A549 (cell line): Measurements from ENCODE around the gene DES. TPM values are rescaled to one million over a fixed set of nuclear protein-coding genes. Genes with fewer than 3 reads are reported as not detected.
A peak's percentile ranks its signal among the peaks of the same experiment; 100 is the strongest.

ENCODE experiments used
- ATAC-seq, 2 experiments: fragments of 200-7000 bp in 1 of 2; fragments of >200 bp in 1 of 2; cut with Nextera tagmentation in 1 of 2; cut with Tn5 transposase in 1 of 2; 3 replicates each; pipeline versions ENCODE4 v1.8.0 to v1.9.1; 2018 to 2020; ENCODE audit warnings: mild to moderate bottlenecking in 1 of 2, moderate library complexity in 1 of 2
- CTCF ChIA-PET: fragments of 300-600 bp; sonication (Branson Sonifier 250); formaldehyde crosslinking; extraction: SDS; loops from one replicate; lab custom pipeline; 2021; ENCODE audit warnings: antibody characterized with exemption, inconsistent platforms; lab: Yijun Ruan, JAX
- POLR2A ChIA-PET: fragments of 350-600 bp; formaldehyde crosslinking; extraction: SDS; loops from one replicate; lab custom pipeline; 2021; ENCODE audit warnings: antibody characterized with exemption, inconsistent platforms; lab: Yijun Ruan, JAX
- DNase-seq, 2 experiments: peaks; one replicate each; pipeline versions ENCODE4 v3.0.0 to v3.0.0-alpha.2; 2011 to 2016; ENCODE audit warnings: low read depth in 1 of 2, low spot score in 1 of 2
- FAIRE-seq: peaks from 2 replicates; lab custom pipeline; 2011; peaks lifted over from hg19 to GRCh38; lab: Jason Lieb, UNC
- H3K27ac ChIP-seq, 2 experiments: fragments of >200 bp; sonication (Bioruptor Twin); formaldehyde crosslinking; 3 replicates each; pipeline ENCODE4 v1.5.1; 2016 to 2017
- H3K4me1 ChIP-seq: fragments of >200 bp; sonication (Bioruptor Twin); formaldehyde crosslinking; 3 replicates; pipeline ENCODE4 v1.6.1; 2016
- H3K4me2 ChIP-seq: fragments of >200 bp; sonication (Bioruptor Twin); formaldehyde crosslinking; 3 replicates; pipeline ENCODE4 v1.6.1; 2016
- H3K4me3 ChIP-seq: fragments of >200 bp; sonication (Bioruptor Twin); formaldehyde crosslinking; 3 replicates; pipeline ENCODE4 v1.5.1; 2016
- H3K9me3 ChIP-seq: fragments of >200 bp; sonication (Bioruptor Twin); formaldehyde crosslinking; 3 replicates; pipeline ENCODE4 v1.6.1; 2016
- BHLHE40 ChIP-seq: IDR thresholded peaks from 2 replicates; pipeline ENCODE4 v1.6.1; 2012; ENCODE audit warnings: low read depth, low read length, inconsistent platforms
- CBX8 ChIP-seq: fragments of 200-600 bp; sonication (generic); IDR thresholded peaks from 2 replicates; pipeline ENCODE4 v1.6.1; 2016
- CHD2 ChIP-seq: fragments of 150-350 bp; IDR thresholded peaks from 2 replicates; pipeline ENCODE4 v1.6.1; 2014; ENCODE audit warnings: low read length; ENCODE audit not compliant: partially characterized antibody
- CHD4 ChIP-seq: fragments of 200-600 bp; sonication (generic); IDR thresholded peaks from 2 replicates; pipeline ENCODE4 v1.6.1; 2016; ENCODE audit warnings: antibody characterized with exemption, mild to moderate bottlenecking, borderline replicate concordance
- EHF ChIP-seq: fragments of 250-450 bp; sonication (Bioruptor Pico); IDR thresholded peaks from 2 replicates; pipeline ENCODE4 v1.5.0; 2020; ENCODE audit warnings: mild to moderate bottlenecking
- ESRRA ChIP-seq: fragments of 150-350 bp; IDR thresholded peaks from 2 replicates; pipeline ENCODE4 v1.6.1; 2014; ENCODE audit warnings: mild to moderate bottlenecking, low read length, borderline replicate concordance
- FOXS1 ChIP-seq: fragments of 250-450 bp; sonication (Bioruptor Pico); IDR thresholded peaks from 2 replicates; pipeline ENCODE4 v1.5.0; 2020; ENCODE audit warnings: mild to moderate bottlenecking, moderate library complexity
- HDAC2 ChIP-seq: fragments of 200-600 bp; sonication (generic); IDR thresholded peaks from 2 replicates; pipeline ENCODE4 v1.6.1; 2016
- HOXA7 ChIP-seq: fragments of 250-450 bp; sonication (Bioruptor Pico); IDR thresholded peaks from 2 replicates; pipeline ENCODE4 v1.5.0; 2020; ENCODE audit warnings: mild to moderate bottlenecking, moderate library complexity
- HOXB5 ChIP-seq: fragments of 250-450 bp; sonication (Bioruptor Pico); IDR thresholded peaks from 2 replicates; pipeline ENCODE4 v1.5.0; 2020; ENCODE audit warnings: mild to moderate bottlenecking, moderate library complexity
- JUN ChIP-seq, 2 experiments: fragments of >200 bp; sonication (Bioruptor Twin); formaldehyde crosslinking; IDR thresholded peaks; 2 replicates in 1 of 2; 3 replicates in 1 of 2; pipeline ENCODE4 v1.6.1; 2016 to 2017
- KDM5A ChIP-seq: fragments of 200-600 bp; sonication (generic); IDR thresholded peaks from 2 replicates; pipeline ENCODE4 v1.6.1; 2016; ENCODE audit warnings: antibody characterized with exemption, mild to moderate bottlenecking
- NFE2L2 ChIP-seq: fragments of 150-350 bp; conservative IDR thresholded peaks from 2 replicates; pipeline ENCODE4 v1.6.1; 2014; ENCODE audit warnings: low read length
- NPAS2 ChIP-seq: fragments of 250-450 bp; sonication (Bioruptor Pico); IDR thresholded peaks from 2 replicates; pipeline ENCODE4 v1.8.0; 2022; ENCODE audit warnings: mild to moderate bottlenecking, moderate library complexity, borderline replicate concordance
- RAD21 ChIP-seq, 2 experiments: fragments of >200 bp in 1 of 2; sonication (Bioruptor Twin) in 1 of 2; formaldehyde crosslinking in 1 of 2; IDR thresholded peaks in 1 of 2; conservative IDR thresholded peaks in 1 of 2; 2 replicates in 1 of 2; 3 replicates in 1 of 2; pipeline ENCODE4 v1.6.1; 2012 to 2018; ENCODE audit warnings: inconsistent platforms in 1 of 2
- RCOR1 ChIP-seq: fragments of 150-350 bp; IDR thresholded peaks from 2 replicates; pipeline ENCODE4 v1.6.1; 2014; ENCODE audit warnings: antibody characterized with exemption, low read length, low read depth
- SMC3 ChIP-seq: fragments of >200 bp; sonication (Bioruptor Twin); formaldehyde crosslinking; IDR thresholded peaks from 3 replicates; pipeline ENCODE4 v1.6.1; 2018; ENCODE audit warnings: inconsistent platforms
- SREBF2 ChIP-seq: fragments of 450-650 bp; IDR thresholded peaks from 2 replicates; pipeline ENCODE4 v1.6.1; 2014; ENCODE audit warnings: mild to moderate bottlenecking, moderate library complexity
- ZC3H11A ChIP-seq: fragments of 450-650 bp; IDR thresholded peaks from 2 replicates; pipeline ENCODE4 v1.6.1; 2014; ENCODE audit warnings: antibody characterized with exemption, mild to moderate bottlenecking
- ZFP36 ChIP-seq: fragments of 450-650 bp; IDR thresholded peaks from 2 replicates; pipeline ENCODE4 v1.6.1; 2014; ENCODE audit warnings: borderline replicate concordance; ENCODE audit not compliant: partially characterized antibody
- WGBS: methylation state at CpG from one replicate; pipeline ENCODE4 v1.1.6; 2017; ENCODE audit errors: missing lambda C conversion rate; 5-methylcytosine and 5-hydroxymethylcytosine counted together
- polyA plus RNA-seq, 4 experiments: library from polyadenylated mRNA; depleted of rRNA in 3 of 4; stranded (reverse); fragments of >200 nt; fragmentation: RNase III in 1 of 4; extraction: RNeasy Plus Mini Kit Qiagen cat#74134 plus additional on column Dnase treatment in 1 of 4; gene quantifications; 2 replicates in 3 of 4; 3 replicates in 1 of 4; pipeline ENCODE4 v1.2.3, GENCODE V29; 2011 to 2017
- TF ChIP-seq, protein P1 (sequence below): IDR thresholded peaks from 2 replicates; pipeline ENCODE4 v1.6.1; 2012; ENCODE audit warnings: low read depth, borderline replicate concordance
- TF ChIP-seq, protein P2 (sequence below): fragments of 250-450 bp; sonication (Bioruptor Pico); IDR thresholded peaks from 2 replicates; pipeline ENCODE4 v1.5.0; 2020; ENCODE audit warnings: low read depth, mild to moderate bottlenecking, moderate library complexity
- TF ChIP-seq, protein P3 (sequence below): fragments of 150-350 bp; IDR thresholded peaks from 2 replicates; pipeline ENCODE4 v1.6.1; 2014; ENCODE audit warnings: low read depth, mild to moderate bottlenecking, low read length
- TF ChIP-seq, protein P4 (sequence below): fragments of 250-450 bp; sonication (Bioruptor Pico); IDR thresholded peaks from 2 replicates; pipeline ENCODE4 v1.5.0; 2021; ENCODE audit warnings: mild to moderate bottlenecking, moderate library complexity, borderline replicate concordance

The DES gene
- polyA plus RNA-seq, 2 of the 4 experiments (the other 2 are of a cell fraction), result 0.06 TPM; not detected in 1

DNA sequence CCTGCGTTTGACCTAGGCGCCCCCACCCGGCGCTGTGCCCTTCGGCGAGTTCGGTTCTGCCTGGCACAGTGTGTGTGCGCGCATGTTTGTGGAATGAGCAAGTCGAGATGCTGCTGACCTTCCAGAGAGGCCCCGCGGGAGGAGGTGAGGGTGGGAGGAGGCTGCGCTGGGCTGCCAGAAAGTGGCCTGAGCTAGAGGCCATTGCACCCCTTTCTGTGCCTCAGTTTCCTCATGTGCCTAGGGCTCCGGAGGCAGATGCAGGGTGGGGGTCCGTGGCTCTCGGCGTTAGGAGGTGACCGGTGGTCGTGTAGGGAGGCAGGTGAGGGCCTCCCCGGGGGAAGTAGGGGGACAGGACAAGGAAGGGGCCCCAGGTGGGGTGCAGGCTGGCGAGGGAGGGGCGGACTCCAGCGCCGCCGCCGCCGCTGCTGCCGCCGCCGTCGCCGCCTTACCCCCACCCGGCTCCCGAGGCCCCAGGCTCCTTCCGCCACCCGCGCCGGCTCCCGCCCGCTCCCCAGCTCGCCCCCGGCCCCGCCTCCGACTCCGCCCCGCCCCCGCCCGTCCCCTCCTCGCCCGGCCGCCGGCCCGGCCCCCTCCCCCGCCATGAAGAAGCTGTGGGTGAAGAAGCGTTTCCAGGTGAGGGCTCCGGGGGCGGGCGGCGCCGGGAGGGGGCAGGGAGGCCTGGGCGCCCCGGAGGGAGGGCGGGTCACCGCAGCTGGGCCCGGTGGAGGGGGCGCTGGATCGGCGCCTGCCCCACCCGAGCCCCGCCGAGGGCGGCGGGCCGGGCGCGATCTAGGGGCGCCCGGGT is 23.5 kb downstream of the DES start:
- CTCF ChIA-PET, result interaction anchor here (1.0 to 89.4 kb wide), 6 partner anchors 14 to 65 kb away, joined by 3 to 3291 read pairs (median 6); partner anchors contain the start of genes ASIC4, CHPF, GMPPA and TMEM198

DNA sequence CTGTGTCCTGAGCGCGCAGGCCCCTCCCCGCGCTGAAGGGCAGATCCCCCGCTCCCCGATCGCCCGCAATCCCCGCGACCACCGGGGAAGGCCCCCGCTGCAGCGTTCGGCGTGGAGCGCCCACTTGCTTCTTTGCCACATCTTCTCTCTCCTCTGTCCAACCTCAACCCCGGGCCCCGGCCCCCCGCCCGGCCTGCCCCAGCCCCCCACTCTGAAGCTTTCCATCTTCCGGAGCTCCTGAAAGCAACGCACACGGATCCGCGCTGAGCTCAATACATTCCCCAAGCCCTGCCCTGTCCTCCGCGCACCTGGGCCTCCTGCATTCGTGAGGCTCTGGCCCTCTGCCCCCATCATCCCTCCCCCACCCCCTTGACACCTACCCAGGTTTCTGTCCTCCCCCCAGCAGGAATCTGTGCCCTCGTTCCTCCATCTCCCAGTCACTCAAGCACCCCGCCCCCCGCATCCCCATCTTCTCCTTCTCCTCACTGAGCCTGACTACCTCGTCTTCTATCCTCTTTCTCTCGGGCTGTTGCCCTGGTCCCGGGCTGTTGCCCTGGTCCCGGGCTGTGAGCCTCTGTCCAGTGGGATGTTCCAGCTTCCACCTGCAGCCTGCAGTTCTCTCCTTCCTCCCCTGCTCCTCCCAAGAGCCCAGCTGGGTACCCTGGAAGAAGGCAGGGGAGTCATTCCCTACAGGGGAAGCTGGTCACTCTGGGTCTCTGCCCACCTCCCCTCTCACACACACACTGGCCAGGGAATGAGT is 24.3 kb downstream of the DES start:
- peak overlapping the region; percentile 97 for H3K4me2 ChIP-seq
- FAIRE-seq, result no peak
- ATAC-seq, result peak in 1 of 2 experiments; percentile 6; a peak in 1 of 6 replicates
- 52% methylated on average over 13 of the region's 35 CpGs for WGBS
- ChIA-PET POLR2A (interaction anchor here (0.8 to 1.4 kb wide), 2 partner anchors 10 to 162 kb away, joined by 4 to 6 read pairs; no protein-coding TSS in a partner anchor), CTCF (interaction anchor here (0.6 to 89.4 kb wide), 5 partner anchors 17 to 164 kb away, joined by 3 to 3291 read pairs (median 3); partner anchors contain the start of genes ASIC4, CHPF, GMPPA and TMEM198)
- peak overlapping the region; percentile 90 for H3K4me3 ChIP-seq
- no peak for DNase-seq
- H3K27ac ChIP-seq, result peak overlapping the region; percentile 81 to 91
- no peak for TF ChIP-seq CBX8
- TF ChIP-seq, protein P1, sequence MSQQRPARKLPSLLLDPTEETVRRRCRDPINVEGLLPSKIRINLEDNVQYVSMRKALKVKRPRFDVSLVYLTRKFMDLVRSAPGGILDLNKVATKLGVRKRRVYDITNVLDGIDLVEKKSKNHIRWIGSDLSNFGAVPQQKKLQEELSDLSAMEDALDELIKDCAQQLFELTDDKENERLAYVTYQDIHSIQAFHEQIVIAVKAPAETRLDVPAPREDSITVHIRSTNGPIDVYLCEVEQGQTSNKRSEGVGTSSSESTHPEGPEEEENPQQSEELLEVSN, result no peak
- TF ChIP-seq ZC3H11A, result no peak
- TF ChIP-seq HOXA7 (CRISPR knock-in tag), result no peak
- no peak for TF ChIP-seq ZFP36
- no peak for TF ChIP-seq JUN (IDR thresholded peaks at IDR 0.05)
- TF ChIP-seq RCOR1, result no peak
- TF ChIP-seq NFE2L2, result no peak
- TF ChIP-seq, protein P2, sequence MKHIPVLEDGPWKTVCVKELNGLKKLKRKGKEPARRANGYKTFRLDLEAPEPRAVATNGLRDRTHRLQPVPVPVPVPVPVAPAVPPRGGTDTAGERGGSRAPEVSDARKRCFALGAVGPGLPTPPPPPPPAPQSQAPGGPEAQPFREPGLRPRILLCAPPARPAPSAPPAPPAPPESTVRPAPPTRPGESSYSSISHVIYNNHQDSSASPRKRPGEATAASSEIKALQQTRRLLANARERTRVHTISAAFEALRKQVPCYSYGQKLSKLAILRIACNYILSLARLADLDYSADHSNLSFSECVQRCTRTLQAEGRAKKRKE (CRISPR knock-in tag), result no peak
- TF ChIP-seq CHD2, result no peak
- TF ChIP-seq RAD21 (conservative IDR thresholded peaks at IDR 0.05 in 1 of 2, IDR thresholded peaks at IDR 0.05 in 1 of 2), result no peak
- no peak for TF ChIP-seq SREBF2
- TF ChIP-seq FOXS1 (CRISPR knock-in tag), result no peak
- TF ChIP-seq HDAC2, result no peak
- H3K9me3 ChIP-seq, result no peaks in the 10 kb centered on the region
- H3K4me1 ChIP-seq, result peaks cover 20% of the 10 kb centered on the region

More for the DNA sequence above, 23.5 kb downstream of the DES start:
- WGBS, result 3% methylated on average over 14 of the region's 78 CpGs
- peak overlapping the region; percentile 81 to 91 for H3K27ac ChIP-seq
- DNase-seq (peak; percentile 46 to 64), FAIRE-seq (no peak), ATAC-seq (peak; percentile 47 to 66; a peak in 5 of 6 replicates)
- peaks cover 20% of the 10 kb centered on the region for H3K4me1 ChIP-seq
- peak overlapping the region; percentile 97 for H3K4me2 ChIP-seq
- POLR2A ChIA-PET, result interaction anchor here (0.7 to 1.5 kb wide), 4 partner anchors 11 to 163 kb away, joined by 3 to 6 read pairs (median 4); no protein-coding TSS in a partner anchor
- peak overlapping the region; percentile 90 for H3K4me3 ChIP-seq
- H3K9me3 ChIP-seq, result no peaks in the 10 kb centered on the region
- TF ChIP-seq KDM5A (no peak), HOXA7 (CRISPR knock-in tag) (no peak), BHLHE40 (no peak), SMC3 (no peak), ESRRA (no peak), CHD4 (no peak), ZC3H11A (no peak), EHF (CRISPR knock-in tag) (no peak), HOXB5 (no peak), NPAS2 (CRISPR knock-in tag) (no peak), FOXS1 (CRISPR knock-in tag) (no peak)
- TF ChIP-seq, protein P2 (CRISPR knock-in tag), result no peak
- TF ChIP-seq, protein P3, sequence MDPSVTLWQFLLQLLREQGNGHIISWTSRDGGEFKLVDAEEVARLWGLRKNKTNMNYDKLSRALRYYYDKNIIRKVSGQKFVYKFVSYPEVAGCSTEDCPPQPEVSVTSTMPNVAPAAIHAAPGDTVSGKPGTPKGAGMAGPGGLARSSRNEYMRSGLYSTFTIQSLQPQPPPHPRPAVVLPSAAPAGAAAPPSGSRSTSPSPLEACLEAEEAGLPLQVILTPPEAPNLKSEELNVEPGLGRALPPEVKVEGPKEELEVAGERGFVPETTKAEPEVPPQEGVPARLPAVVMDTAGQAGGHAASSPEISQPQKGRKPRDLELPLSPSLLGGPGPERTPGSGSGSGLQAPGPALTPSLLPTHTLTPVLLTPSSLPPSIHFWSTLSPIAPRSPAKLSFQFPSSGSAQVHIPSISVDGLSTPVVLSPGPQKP, result no peak
- TF ChIP-seq, protein P4, sequence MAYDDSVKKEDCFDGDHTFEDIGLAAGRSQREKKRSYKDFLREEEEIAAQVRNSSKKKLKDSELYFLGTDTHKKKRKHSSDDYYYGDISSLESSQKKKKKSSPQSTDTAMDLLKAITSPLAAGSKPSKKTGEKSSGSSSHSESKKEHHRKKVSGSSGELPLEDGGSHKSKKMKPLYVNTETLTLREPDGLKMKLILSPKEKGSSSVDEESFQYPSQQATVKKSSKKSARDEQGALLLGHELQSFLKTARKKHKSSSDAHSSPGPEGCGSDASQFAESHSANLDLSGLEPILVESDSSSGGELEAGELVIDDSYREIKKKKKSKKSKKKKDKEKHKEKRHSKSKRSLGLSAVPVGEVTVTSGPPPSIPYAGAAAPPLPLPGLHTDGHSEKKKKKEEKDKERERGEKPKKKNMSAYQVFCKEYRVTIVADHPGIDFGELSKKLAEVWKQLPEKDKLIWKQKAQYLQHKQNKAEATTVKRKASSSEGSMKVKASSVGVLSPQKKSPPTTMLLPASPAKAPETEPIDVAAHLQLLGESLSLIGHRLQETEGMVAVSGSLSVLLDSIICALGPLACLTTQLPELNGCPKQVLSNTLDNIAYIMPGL, result no peak
- TF ChIP-seq, all 56 proteins: peak for 0
